GM12875 (cell line): ENCODE results near the gene MEGF11.

Source experiments
- H3K4me3 ChIP-seq: one replicate; pipeline ENCODE4 v1.5.1; 2011; ENCODE audit warnings: low read depth, low read length, control low read depth
- TF ChIP-seq, protein P1 (sequence below): IDR thresholded peaks from 2 replicates; pipeline ENCODE4 v1.5.1; 2011; ENCODE audit warnings: low read depth, mild to moderate bottlenecking, control low read depth, inconsistent platforms, low read length, moderate library complexity, borderline replicate concordance; ENCODE audit not compliant: insufficient read depth

MEGF11 gene

GRCh38 chr15:65862682-65863081 lies 390.9 kb downstream of the MEGF11 start:
- no peak overlapping the region for H3K4me3 ChIP-seq
- TF ChIP-seq, protein P1, sequence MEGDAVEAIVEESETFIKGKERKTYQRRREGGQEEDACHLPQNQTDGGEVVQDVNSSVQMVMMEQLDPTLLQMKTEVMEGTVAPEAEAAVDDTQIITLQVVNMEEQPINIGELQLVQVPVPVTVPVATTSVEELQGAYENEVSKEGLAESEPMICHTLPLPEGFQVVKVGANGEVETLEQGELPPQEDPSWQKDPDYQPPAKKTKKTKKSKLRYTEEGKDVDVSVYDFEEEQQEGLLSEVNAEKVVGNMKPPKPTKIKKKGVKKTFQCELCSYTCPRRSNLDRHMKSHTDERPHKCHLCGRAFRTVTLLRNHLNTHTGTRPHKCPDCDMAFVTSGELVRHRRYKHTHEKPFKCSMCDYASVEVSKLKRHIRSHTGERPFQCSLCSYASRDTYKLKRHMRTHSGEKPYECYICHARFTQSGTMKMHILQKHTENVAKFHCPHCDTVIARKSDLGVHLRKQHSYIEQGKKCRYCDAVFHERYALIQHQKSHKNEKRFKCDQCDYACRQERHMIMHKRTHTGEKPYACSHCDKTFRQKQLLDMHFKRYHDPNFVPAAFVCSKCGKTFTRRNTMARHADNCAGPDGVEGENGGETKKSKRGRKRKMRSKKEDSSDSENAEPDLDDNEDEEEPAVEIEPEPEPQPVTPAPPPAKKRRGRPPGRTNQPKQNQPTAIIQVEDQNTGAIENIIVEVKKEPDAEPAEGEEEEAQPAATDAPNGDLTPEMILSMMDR = peak; percentile 68

GRCh38 chr15:65857718-65858402 lies 395.7 kb downstream of the MEGF11 start:
- H3K4me3 ChIP-seq = no peak overlapping the region
- TF ChIP-seq, protein P1 = no peak

DNA sequence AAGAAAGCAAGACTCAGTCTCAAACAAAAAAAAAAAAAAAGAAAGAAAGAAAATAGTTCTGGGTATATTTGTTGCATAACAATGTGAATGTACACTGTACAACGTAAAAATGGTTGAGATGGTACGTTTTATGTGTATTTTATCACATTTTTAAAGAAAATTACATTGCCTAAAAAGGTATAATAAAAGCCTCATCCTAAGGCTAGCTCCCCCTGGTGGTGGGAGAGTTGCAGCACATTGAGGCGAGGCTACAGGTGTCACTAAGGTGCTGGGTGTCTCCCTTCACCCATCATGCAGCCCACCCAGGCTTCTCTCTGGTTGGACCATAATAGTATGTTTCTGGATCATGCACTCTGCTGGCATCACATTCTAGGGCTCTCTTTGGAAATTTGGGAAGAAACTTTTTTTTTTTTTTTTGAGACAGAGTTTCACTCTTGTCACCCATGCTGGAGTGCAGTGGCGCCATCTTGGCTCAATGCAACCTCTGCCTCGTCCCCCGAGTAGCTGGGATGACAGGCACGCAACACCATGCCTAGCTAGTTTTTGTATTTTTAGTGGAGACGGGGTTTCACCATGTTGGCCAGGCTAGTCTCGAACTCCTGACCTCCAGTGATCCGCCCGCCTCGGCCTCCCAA lies 396.6 kb downstream of the MEGF11 start:
- TF ChIP-seq, protein P1 = peak; percentile 78
- no peak overlapping the region for H3K4me3 ChIP-seq

DNA sequence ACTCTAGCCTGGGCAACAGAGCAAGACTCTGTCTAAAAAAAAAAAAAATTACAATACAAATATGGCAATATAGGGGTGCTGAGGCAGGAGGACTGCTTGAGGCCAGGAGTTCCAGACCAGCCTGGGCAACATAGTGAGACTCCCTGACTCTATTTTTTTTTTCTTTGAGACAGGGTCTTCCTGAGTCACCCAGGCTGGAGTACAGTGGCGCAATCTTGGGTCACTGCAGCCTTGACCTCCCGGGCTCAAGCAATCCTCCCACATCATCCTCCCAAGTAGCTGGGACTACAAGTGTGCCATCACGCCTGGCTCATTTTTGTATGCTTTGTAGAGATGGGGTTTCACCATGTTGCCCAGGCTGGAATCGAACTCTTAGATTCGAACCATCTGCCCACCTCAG lies 401.6 kb downstream of the MEGF11 start:
- TF ChIP-seq, protein P1 = no peak
- no peak overlapping the region for H3K4me3 ChIP-seq

GRCh38 chr15:65847989-65848388 lies 405.6 kb downstream of the MEGF11 start:
- no peak overlapping the region for H3K4me3 ChIP-seq

DNA sequence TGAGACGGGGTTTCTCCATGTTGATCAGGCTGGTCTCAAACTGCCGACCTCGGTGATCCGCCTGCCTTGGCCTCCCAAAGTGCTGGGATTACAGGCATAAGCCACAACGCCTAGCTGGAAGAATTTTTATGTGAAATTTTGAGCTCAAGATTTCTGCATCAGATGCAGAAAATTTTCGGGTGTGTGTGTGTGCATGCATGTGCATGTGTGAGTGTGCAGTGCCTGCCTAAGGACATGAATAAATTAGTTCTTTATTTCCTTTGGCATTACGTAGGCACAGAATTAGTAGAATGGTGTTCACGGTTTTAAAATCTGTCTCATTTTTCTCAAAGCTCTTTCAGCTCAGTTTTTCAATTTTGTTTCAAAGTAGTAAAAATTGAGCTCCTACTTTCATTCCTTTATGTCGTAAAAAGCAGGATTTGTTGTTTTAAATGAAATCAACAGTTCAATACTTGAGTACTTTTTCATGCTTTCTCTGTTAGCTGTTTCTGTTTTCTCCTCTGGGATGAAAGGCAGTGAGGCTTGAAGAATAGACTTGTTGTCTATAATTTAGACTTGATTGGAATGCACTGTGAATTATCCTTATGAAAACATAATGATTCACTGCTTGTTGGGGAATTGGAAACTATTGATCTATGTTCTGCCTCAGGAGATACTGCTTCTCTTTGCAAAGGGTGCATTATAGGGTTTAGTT lies 407.6 kb downstream of the MEGF11 start:
- no peak overlapping the region for H3K4me3 ChIP-seq
- TF ChIP-seq, protein P1 = no peak

More at GRCh38 chr15:65847989-65848388, 405.6 kb downstream of the MEGF11 start:
- TF ChIP-seq, protein P1 = no peak
